HFF-Myc (cell line): ENCODE data around the gene SMARCA2.
A peak's percentile ranks its signal among the peaks of the same experiment; 100 is the strongest.

Experiments
- DNase-seq: peaks from one replicate; pipeline ENCODE4 v3.0.0-alpha.2; 2011; ENCODE audit warnings: low read depth; ENCODE audit errors: extremely low read depth
- H3K4me3 ChIP-seq: replicated peaks from 2 replicates; pipeline ENCODE4 v1.5.1; 2011; ENCODE audit warnings: low read depth, mild to moderate bottlenecking, control low read depth, low read length
- TF ChIP-seq, protein P1 (sequence below): IDR thresholded peaks from 2 replicates; pipeline ENCODE4 v1.5.1; 2012; ENCODE audit warnings: mild to moderate bottlenecking, low read depth, low read length, control low read depth; ENCODE audit errors: missing control alignments

The SMARCA2 gene

DNA sequence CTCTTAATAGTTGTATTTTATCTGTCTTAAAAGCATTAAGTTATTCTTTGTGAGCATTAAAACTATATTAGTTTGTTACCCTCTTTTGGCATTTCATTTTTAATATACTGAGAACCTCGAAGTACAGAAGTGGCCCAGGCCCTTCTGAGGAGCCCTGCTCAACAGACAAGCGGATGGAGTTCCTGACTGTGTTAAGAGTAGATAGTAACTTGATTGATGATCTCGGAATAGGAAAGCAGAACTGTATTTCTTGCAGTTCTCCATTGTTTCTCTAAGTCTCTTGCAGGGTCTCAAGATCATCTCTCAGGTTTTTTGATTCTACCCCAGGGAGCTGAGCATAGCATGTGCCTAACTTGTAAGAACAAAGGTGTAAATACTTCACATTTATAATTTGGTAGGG lies 139.6 kb downstream of the SMARCA2 start:
- H3K4me3 ChIP-seq = no peak overlapping the region
- TF ChIP-seq, protein P1, sequence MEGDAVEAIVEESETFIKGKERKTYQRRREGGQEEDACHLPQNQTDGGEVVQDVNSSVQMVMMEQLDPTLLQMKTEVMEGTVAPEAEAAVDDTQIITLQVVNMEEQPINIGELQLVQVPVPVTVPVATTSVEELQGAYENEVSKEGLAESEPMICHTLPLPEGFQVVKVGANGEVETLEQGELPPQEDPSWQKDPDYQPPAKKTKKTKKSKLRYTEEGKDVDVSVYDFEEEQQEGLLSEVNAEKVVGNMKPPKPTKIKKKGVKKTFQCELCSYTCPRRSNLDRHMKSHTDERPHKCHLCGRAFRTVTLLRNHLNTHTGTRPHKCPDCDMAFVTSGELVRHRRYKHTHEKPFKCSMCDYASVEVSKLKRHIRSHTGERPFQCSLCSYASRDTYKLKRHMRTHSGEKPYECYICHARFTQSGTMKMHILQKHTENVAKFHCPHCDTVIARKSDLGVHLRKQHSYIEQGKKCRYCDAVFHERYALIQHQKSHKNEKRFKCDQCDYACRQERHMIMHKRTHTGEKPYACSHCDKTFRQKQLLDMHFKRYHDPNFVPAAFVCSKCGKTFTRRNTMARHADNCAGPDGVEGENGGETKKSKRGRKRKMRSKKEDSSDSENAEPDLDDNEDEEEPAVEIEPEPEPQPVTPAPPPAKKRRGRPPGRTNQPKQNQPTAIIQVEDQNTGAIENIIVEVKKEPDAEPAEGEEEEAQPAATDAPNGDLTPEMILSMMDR = no peak
- no peak for DNase-seq

DNA sequence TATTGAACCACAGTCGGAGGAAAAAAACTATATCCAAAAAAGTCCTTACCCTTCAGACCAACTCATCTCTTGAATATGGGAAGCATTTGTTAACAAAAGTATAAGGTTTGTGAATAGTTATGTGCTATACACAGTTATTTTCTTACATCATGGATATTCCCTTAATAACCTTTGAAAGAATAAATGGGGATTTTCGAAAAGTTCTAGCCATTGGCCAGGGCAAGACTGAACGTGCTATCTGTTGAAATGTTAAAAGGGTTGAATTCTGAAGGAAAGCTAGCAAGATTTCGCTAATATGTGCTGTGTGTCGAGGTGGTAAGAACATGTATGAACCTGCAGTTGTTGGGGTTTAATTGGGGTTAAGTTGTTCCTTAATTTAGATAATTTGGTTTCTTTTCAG lies 140.8 kb downstream of the SMARCA2 start:
- no peak for DNase-seq
- H3K4me3 ChIP-seq = no peak overlapping the region
- TF ChIP-seq, protein P1 = no peak

DNA sequence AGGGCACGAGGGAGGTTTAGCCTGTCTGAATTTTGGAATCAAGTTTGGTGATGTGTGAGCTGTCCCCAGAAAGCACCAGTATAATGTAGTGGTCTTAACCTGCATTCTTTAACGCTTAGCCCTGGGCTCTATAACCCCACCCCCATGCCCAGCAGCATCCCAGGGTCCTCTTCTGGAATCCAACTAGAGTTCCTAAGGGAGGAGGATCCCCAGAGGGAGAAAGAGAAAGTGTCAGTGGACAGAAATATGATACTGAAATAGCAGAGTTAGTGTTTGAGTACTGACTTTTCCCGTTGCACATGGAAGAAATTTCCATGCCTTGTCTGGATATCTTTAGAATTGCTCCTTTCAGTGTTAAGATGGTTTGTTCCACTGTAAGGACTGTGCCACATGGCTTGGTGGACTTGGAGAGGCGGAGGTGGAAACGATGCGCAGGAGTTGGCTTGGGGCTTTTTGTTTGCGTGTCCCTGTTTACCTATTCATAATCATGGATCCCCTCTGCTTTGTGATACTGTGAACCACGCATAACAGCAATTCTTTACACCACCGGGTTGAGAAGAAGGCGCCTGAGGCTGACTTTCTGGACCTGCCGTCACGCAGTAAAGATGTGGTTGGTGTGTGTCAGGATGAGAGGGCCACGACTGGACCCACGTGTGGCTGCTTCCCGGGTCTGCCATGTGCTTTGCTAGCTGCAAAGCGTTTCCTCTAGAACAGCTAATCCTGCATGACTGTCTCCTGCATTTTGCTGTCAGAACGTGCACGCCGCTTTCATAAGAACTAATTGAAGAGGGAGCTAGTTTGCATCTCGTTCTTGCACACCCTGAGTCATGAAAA lies 142.3 kb downstream of the SMARCA2 start:
- peak; percentile 46 for DNase-seq
- TF ChIP-seq, protein P1 = no peak
- H3K4me3 ChIP-seq = peak overlapping the region; percentile 48

DNA sequence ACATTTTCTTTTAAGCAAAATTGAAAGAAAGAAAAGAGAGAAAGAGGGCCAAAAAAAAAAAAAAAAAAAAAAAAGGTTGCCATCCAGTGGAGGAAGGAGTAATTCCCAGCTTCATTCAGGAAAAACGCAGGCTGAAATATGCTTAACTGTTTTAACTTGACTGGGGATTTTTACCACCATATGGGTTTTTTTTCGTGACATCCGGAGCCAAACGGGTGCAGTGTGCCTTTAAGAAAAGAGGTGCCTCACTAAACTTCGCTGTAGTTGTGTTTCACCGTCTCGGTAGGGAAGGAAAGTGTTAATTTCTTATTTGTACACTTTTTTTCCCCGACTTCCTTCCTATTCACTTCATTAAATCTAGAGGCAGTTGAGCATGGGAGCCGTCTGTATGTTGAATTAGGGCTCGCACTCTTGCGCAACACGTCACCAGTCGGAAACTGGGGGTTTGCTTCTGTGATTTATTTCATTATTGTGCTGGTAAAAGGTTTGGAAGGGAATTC lies 143.0 kb downstream of the SMARCA2 start:
- peak overlapping the region; percentile 48 for H3K4me3 ChIP-seq
- TF ChIP-seq, protein P1 = no peak
- DNase-seq = peak; percentile 72

DNA sequence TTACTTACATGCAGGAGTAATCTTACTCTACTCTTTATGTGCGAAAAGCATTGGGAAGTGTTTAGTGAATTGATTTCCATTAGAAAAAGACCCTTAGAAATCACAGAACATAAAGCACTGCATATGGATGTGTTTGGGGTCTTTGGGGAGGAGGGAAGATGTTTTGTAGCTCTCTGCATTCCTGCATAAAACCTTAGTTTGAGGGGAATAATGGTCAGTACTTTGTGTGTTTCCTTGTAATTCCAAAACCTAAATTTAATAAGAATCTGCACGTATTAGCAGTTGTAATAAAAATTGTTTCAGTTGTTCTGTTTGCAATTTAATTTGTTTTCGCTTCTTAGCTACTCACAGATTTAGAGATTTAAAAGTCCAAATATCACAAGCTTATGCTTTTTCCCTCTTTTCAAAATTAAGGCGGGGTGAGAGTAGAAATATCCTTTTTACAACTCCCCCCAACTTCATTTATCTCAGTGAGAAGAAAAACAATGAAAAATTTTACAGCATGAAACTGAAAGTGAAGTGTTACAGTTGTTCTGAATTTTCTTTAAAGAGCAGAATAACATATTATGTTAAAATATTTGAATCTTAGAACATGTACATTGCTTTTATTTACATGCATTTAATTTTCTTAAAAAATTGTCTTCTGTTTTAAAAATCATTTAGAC lies 143.8 kb downstream of the SMARCA2 start:
- DNase-seq = no peak
- TF ChIP-seq, protein P1 = no peak
- peak overlapping the region; percentile 48 for H3K4me3 ChIP-seq

DNA sequence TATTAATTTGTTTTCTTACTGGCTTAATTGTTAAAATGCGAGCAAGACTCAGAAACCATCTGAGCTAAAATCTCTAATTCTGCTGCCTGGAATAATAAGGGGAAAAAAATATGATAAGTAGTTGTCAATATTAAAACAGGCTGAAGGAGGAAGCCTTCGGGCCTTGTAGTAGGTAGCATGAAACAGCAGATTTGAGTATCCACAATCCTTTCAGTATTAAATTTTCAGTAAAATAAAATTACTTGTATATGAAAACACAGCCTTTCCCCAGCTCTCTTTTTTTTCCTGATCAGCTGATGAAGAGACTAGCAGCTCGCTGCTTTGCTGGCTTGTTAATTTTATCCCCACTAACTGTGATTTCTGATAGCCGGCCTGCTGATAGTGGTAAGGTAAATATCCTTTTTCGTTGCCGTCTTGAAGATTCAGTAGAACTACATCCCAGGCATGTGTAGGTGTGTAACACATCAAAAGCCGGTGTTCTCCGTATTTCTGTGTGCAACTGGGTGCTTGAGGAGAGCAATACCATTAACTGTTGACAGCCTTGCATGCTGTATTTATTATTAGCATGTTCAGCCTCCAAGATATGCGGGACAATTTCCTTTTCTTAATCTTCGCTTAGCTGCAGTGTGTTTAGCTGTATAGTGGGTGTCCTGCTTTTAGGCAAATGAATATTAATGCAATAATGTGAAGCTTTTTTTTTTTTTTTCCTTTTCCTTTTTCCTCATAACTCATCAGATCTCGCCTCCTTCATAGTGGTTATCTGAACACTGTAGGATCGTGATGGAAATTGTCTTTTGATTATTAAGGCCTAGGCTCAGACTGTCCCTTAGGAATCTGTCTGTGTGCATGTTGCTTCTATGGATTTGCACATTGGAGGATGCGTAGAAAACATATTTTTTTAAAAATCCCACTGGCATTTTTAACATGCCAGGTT lies 144.6 kb downstream of the SMARCA2 start:
- TF ChIP-seq, protein P1 = no peak
- no peak for DNase-seq
- H3K4me3 ChIP-seq = peak overlapping the region; percentile 48
